Progenitor cell of endocrine pancreas (in vitro differentiated cells): ENCODE data around the gene NTRK1. TPM values are rescaled to one million over a fixed set of nuclear protein-coding genes. Genes with fewer than 3 reads are reported as not detected.
A peak's percentile ranks its signal among the peaks of the same experiment; 100 is the strongest.

ENCODE experiments used
- DNase-seq: peaks from one replicate; pipeline ENCODE4 v3.0.0; 2021; ENCODE audit warnings: low spot score; ENCODE audit not compliant: unreplicated experiment
- H3K27ac Mint-ChIP-seq: 2 replicates; pipeline ENCODE4 v1.8.0; 2021; ENCODE audit warnings: mild to moderate bottlenecking, moderate library complexity, mixed read lengths
- H3K27me3 Mint-ChIP-seq: 2 replicates; pipeline ENCODE4 v1.8.0; 2021; ENCODE audit warnings: mixed read lengths
- H3K36me3 Mint-ChIP-seq: 2 replicates; pipeline ENCODE4 v1.8.0; 2022; ENCODE audit warnings: mixed read lengths; ENCODE audit not compliant: insufficient read depth
- H3K4me1 Mint-ChIP-seq: 2 replicates; pipeline ENCODE4 v1.8.0; 2021; ENCODE audit warnings: low read depth, mixed read lengths
- H3K4me3 Mint-ChIP-seq: 2 replicates; pipeline ENCODE4 v1.8.0; 2021; ENCODE audit warnings: low read depth, mild to moderate bottlenecking, moderate library complexity, mixed read lengths
- H3K9me3 Mint-ChIP-seq: 2 replicates; pipeline ENCODE4 v1.8.0; 2021; ENCODE audit warnings: low read depth, mixed read lengths
- total RNA-seq: library from RNA; stranded (reverse); gene quantifications from 2 replicates; pipeline ENCODE4 v1.2.1, GENCODE V29; 2021
- TF ChIP-seq, protein P1 (sequence below): fragments of 200-600 bp; sonication (generic); IDR thresholded peaks from one replicate; pipeline ENCODE4 v1.5.0; 2021; ENCODE audit warnings: antibody characterized with exemption, mild to moderate bottlenecking; ENCODE audit not compliant: unreplicated experiment

Gene NTRK1
- total RNA-seq, 1 donor from 2014 or later: not detected

DNA sequence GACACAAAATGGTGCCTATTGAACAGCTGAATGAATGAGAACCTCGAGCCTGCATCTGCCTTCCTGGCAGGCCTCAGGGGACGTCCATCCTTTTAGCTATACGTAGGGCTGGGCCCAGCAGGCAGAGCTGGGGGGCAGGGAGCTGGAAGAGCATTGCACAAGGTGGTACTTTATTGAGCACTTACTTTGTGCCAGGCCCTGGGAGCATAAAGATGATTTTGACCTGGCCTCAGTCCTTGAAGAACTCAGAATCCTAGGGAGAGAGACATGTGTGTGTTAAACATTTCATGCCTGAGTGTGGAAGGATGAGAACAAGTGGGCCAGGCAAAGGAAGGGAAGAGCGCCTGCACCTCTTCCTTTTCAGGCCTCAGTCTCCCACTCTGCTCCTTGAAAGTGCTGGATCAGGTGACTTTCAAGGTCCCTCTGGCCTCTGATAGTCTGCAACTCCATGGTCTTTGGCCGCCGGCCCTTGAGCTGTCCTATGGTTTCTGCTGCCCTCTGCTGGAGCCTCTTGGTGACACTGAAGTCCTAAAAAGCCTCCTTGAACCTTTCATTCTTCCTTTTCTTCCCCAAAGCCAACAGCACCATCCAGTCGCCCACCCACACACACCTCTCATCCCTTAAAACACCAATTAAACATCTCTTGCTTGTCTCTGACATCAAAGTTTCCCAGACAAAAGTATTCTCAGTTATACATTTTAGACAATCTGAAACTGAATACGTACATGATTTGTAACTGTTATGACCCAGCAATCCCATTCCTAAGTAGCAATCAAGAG is 29.3 kb downstream of the NTRK1 start:
- TF ChIP-seq, protein P1, sequence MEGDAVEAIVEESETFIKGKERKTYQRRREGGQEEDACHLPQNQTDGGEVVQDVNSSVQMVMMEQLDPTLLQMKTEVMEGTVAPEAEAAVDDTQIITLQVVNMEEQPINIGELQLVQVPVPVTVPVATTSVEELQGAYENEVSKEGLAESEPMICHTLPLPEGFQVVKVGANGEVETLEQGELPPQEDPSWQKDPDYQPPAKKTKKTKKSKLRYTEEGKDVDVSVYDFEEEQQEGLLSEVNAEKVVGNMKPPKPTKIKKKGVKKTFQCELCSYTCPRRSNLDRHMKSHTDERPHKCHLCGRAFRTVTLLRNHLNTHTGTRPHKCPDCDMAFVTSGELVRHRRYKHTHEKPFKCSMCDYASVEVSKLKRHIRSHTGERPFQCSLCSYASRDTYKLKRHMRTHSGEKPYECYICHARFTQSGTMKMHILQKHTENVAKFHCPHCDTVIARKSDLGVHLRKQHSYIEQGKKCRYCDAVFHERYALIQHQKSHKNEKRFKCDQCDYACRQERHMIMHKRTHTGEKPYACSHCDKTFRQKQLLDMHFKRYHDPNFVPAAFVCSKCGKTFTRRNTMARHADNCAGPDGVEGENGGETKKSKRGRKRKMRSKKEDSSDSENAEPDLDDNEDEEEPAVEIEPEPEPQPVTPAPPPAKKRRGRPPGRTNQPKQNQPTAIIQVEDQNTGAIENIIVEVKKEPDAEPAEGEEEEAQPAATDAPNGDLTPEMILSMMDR: peak; percentile 88
- Mint-ChIP-seq H3K4me1 (no peaks in the 10 kb centered on the region), H3K27ac (no peak overlapping the region), H3K9me3 (no peaks in the 10 kb centered on the region), H3K27me3 (peaks cover 76% of the 10 kb centered on the region), H3K4me3 (no peak overlapping the region), H3K36me3 (no peaks in the 10 kb centered on the region)
- DNase-seq: peak; percentile 69

DNA sequence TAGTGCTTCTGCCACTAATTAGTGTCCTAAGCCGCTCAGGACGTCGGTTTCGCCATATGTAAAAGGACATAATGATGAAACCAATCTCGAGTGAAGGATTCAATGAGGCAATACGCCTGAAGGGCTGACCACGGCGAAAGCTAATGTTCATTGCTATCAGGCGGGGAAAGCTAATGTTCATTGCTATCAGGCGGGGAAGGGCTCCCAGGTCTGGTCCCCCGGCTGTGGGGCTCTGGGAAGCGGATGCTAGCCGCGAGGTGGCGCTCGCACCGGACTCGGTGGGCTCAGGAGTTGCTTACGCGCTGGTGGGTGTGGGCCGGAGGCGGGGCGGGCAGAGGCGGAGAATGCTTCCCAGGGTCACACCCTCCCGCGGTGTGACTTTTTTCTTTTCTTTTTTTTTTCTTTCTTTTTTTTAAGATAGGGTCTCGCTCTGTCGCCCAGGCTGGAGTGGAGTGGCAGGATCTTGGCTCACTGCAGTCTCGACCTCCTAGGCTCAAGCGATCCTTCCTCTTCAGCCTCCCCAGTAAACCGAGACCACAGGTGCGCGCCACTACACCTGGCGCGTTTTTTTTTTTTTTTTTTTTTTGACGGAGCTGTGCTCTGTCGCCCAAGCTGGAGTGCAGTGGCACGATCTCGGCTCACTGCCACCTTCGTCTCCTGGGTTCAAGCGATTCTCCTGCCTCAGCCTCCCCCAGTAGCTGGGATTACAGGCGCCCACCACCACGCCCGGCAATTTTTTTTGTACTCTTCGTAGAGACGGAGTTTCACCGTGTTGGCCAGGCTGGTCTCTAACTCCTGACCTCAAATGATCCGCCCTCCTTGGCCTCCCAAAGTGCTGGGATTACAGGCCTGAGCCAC is 31.8 kb downstream of the NTRK1 start:
- DNase-seq: peak; percentile 89
- Mint-ChIP-seq H3K36me3 (no peaks in the 10 kb centered on the region), H3K27me3 (peaks cover 76% of the 10 kb centered on the region), H3K27ac (no peak overlapping the region), H3K9me3 (no peaks in the 10 kb centered on the region), H3K4me1 (peaks cover 4% of the 10 kb centered on the region), H3K4me3 (peak overlapping the region; percentile 41)
- TF ChIP-seq, protein P1: peak; percentile 90

DNA sequence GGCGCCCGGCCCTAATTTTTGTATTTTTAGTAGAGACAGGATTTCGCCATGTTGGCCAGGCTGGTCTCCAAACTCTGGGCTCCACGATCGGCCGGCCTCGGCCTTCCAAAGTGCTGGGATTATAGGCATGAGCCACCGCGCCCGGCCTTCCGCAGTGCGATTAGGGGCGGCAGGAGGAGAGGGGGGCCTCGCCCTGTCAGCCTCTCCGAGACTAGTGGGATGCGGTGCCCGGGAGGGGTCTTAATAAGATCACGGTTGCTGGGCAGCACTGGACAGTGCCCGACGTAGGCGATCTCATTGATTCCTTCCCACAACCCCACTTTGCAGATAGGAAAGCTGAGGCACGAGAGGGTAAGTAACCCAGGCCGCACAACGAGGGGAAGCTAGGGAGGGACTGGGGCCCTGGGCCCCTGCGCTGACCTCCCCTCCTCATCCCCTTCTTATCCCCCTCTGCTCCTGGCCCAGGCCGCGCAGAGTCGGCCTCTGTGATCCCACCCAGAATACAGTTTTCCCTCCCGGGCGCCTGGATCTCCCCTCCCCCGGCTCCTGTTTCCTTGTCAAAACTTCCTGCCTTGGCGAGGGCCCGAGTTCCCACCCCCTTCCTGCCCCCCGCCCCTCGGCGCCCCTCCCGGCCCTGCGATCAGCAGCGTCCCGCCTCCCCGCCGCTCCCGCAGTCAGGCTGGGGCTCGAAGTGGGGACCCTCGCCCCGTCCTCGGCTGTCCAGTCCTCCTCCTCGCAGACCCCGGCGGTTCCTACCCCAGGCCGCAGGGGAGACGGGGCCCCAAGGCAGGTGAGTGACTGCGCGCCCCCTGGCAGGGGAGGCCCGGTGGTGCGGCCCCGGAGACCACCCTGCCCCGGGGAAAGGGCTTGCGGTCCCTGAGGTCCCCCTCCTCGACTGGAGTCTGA is 32.6 kb downstream of the NTRK1 start, which contains the start of gene PEAR1:
Gene PEAR1, plus strand, starts transcription at position 671 of the 906 bp plus-strand sequence. CDS start 10,209 bp downstream, outside the sequence.
- DNase-seq: no peak
- TF ChIP-seq, protein P1: peak; percentile 32
- Mint-ChIP-seq H3K36me3 (no peaks in the 10 kb centered on the region), H3K27ac (no peak within 1 kb of the TSS), H3K4me1 (peaks cover 4% of the 10 kb centered on the region), H3K9me3 (no peaks in the 10 kb centered on the region), H3K27me3 (peaks cover 81% of the 10 kb centered on the region), H3K4me3 (peak within 1 kb of the TSS; percentile 41)

DNA sequence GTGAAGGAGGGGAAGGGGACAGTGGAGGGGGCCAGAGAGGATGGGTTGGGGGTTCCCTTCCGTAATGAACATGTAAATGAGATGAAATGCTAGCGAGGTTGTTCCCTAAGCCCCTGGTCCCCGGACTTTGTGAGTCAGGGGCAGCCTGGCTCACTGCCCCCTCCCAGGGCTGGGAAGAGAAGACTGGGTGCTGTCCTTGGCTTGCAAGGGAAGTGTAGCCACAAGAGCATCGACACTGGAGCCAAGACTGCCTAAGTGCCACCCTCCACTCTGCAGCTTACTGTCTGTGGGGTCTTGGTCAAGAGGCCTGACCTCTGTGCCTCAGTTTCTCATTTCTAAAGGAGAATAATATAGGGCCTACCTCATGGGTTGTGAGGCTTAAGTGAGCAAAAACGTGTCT is 33.3 kb downstream of the NTRK1 start:
- TF ChIP-seq, protein P1: no peak
- H3K4me3 Mint-ChIP-seq: no peak overlapping the region
- H3K9me3 Mint-ChIP-seq: no peaks in the 10 kb centered on the region
- no peaks in the 10 kb centered on the region for H3K36me3 Mint-ChIP-seq
- H3K27ac Mint-ChIP-seq: no peak overlapping the region
- DNase-seq: no peak
- H3K4me1 Mint-ChIP-seq: peaks cover 4% of the 10 kb centered on the region
- H3K27me3 Mint-ChIP-seq: peaks cover 84% of the 10 kb centered on the region
